Activated effector memory CD4-positive, alpha-beta T cell treated with Interleukin-2 at 50 U/mL for 16 hours (primary cell): ENCODE results near the gene MICOS13.

ENCODE experiments used
- DNase-seq: peaks from one replicate; pipeline ENCODE4 v3.0.0-alpha.2; 2020

The MICOS13 gene

GRCh38 chr19:5665781-5666513 is 14.4 kb downstream of the MICOS13 start:
- DNase-seq, result no peak

- no peak for DNase-seq
Measured at GRCh38 chr19:5664515-5664914, 15.8 kb downstream of the MICOS13 start.

DNA sequence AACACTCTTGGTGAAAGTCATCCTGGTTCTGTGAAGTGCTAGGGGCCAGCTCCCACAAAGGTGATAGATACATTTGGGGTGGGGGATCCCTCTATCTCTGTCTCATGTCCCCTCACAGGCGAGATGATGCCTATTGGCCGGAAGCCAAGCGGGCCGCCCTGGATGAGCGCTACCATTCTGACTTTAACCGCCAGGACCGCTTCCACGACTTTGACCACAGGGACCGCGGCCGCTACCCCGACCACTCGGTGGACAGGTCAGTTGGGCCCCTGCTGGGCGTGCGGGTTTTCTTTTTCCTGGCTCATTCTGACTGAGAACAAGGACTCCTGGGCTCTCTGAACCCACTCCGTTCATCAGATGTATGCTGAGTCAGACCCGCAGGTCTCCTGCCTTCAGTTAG is 16.4 kb downstream of the MICOS13 start:
- DNase-seq, result no peak

DNA sequence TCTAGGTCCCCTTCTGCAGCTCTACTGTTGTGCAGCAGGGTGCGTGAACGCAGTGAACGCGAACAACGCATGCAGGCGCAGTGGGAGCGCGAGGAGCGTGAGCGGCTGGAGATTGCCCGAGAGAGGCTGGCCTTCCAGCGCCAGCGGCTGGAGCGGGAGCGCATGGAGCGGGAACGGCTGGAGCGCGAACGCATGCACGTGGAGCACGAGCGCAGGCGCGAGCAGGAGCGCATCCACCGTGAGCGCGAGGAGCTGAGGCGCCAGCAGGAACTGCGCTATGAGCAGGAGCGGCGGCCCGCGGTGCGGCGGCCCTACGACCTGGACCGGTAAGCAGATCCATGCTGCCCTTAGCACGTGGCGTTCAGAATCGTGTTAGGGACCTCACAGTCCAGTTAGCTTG is 18.8 kb downstream of the MICOS13 start:
- DNase-seq, result no peak

GRCh38 chr19:5655412-5655811 is 24.9 kb downstream of the MICOS13 start:
- DNase-seq, result no peak

GRCh38 chr19:5654931-5655330 is 25.4 kb downstream of the MICOS13 start:
- no peak for DNase-seq

GRCh38 chr19:5652261-5652660 is 28.1 kb downstream of the MICOS13 start:
- no peak for DNase-seq

- no peak for DNase-seq
Measured at GRCh38 chr19:5651361-5651760, 29.0 kb downstream of the MICOS13 start.

GRCh38 chr19:5648464-5648863 is 31.9 kb downstream of the MICOS13 start:
- DNase-seq, result no peak

DNA sequence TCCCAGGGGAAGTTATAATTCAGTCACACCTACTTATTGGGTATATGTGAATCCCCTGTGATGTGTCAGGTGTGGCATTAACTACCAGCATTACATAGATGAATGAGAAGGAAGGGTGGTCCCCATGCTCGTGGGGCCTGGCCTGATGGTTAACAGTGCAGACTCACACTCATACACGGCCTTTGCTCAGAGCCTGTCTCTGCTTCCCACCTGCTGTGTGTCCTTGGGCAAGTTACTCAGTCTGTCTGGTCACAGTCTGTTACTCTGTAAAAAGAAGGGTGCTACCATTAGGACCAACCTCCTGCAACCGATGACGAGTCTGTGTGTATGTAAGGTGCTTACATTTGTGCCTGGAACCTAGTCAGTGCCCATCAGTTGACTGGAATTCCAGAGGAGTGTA is 33.6 kb downstream of the MICOS13 start:
- DNase-seq, result no peak

GRCh38 chr19:5645409-5645808 is 34.9 kb downstream of the MICOS13 start:
- no peak for DNase-seq

- no peak for DNase-seq
Measured at GRCh38 chr19:5644037-5644436, 36.3 kb downstream of the MICOS13 start.

DNA sequence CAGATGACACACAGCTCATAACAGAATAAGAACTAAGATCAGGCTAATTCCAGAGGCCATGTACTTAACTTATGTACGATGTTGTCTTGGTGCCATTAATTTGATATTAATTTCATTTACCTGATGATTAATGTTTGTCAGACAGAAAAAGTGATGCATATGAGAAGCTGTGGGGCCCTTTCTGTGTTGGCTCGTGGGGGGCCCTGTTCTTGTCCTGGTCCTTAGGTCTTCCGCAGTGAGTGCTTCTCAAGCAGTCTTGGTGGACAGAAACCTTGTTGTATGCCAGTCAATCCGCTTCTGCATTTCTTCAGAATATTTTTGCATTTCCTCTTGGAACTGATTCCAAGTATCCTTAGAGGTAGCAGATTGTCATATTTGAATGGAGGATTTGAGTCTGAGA is 37.3 kb downstream of the MICOS13 start:
- DNase-seq, result no peak

GRCh38 chr19:5642204-5642603 is 38.1 kb downstream of the MICOS13 start:
- no peak for DNase-seq

DNA sequence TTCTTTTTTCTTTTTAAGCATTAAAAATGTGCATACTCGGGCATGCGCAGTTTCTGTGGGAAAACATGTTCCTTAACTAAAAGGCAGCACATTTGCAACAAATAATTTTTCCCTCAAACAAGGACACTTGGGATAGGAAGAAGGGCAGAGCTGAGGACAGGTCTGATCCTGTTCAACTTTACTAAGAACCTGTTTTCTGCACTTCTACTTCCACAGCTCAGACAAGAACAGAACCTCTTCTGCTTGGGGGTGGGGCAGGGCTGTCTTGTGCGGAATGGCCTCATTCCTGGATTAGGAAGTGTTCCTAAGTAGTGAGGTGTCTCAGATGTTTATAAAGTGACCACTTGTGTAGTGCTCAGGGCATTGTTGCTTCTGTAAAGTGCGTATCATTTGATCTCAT is 39.1 kb downstream of the MICOS13 start:
- no peak for DNase-seq

DNA sequence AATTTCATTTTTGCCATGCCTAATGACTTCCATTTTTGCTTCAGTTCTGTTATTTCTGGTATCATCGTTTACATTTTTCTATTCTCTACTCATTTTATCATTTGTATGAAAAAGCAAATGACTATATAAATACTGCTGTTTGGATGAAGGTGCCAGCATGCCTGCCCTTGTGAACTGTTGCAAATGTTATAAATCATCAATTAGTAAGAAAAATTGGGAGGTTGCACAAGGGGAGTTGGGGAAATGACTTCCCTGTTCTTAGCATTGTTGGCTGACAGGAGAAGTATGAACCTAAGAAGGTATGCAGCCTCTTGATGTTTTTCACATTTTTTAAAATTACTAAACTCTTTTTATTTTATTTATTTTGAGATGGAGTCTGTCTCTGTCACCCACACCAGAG is 42.3 kb downstream of the MICOS13 start:
- no peak for DNase-seq

- DNase-seq, result no peak
Measured at GRCh38 chr19:5635427-5635826, 44.9 kb downstream of the MICOS13 start.

DNA sequence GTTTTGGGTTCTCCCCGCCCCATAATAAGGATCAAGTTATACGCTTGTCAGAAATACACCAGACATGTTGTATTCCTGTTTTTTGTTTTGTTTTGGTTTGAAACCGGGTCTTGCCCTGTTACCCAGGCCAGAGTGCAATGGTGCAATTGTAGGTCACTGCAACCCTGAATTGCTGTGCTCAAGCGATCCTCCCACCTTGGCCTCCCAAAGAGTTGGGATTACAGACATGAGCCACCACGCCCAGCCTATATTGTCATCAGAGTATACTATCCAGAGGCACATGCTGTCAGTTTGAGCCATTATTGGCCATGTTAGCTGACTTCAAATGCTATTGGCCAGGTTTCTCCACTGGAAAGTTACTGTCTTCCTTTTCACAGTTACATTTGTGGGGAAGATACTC is 47.7 kb downstream of the MICOS13 start:
- no peak for DNase-seq

DNA sequence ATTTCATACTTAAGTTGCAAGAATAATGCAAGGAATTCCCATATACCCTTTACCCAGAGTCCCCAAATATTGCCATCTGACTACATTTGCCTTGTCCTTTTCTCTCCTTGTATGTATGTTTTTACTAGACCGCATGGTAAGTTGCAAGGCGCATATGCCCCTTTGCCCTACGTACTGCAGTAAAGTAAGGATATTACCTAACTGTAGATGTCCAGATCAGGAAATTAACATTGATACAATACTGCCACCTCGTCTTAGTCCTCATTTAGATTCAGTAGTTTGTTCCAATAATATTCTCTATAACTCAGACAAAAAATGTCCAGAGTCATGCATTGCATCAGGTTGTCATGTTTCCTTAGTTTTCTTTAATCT is 48.1 kb downstream of the MICOS13 start:
- no peak for DNase-seq

GRCh38 chr19:5631567-5632240 is 48.6 kb downstream of the MICOS13 start:
- no peak for DNase-seq

- DNase-seq, result no peak
Measured at GRCh38 chr19:5628919-5629481, 51.3 kb downstream of the MICOS13 start.

GRCh38 chr19:5628461-5628860 is 51.9 kb downstream of the MICOS13 start:
- no peak for DNase-seq
